Fibroblast of the aortic adventitia (primary cell): ENCODE measurements around the gene TOM1L2. TPM values are rescaled to one million over a fixed set of nuclear protein-coding genes. Genes with fewer than 3 reads are reported as not detected.
A peak's percentile ranks its signal among the peaks of the same experiment; 100 is the strongest.

Experiments
- DNase-seq: peaks from one replicate; pipeline ENCODE4 v3.0.0-alpha.2; 2010; ENCODE audit warnings: low read depth
- H3K4me3 ChIP-seq: 2 replicates; pipeline ENCODE4 v1.5.1; 2011; ENCODE audit warnings: low read depth, mild to moderate bottlenecking, control low read depth, low read length, moderate library complexity
- CTCF ChIP-seq: IDR thresholded peaks from 2 replicates; pipeline ENCODE4 v1.5.1; 2011; ENCODE audit warnings: mild to moderate bottlenecking, low read length, control low read depth, inconsistent platforms; ENCODE audit not compliant: insufficient read depth
- small RNA-seq: library from RNA; depleted of rRNA; stranded (forward); fragments of <200 nt; gene quantifications from one replicate; pipeline ENCODE3, GENCODE V24; 2012
- total RNA-seq: library from RNA; depleted of rRNA; stranded (reverse); fragments of >200 nt; gene quantifications from 2 replicates; pipeline ENCODE4 v1.2.3, GENCODE V29; 2012; ENCODE audit warnings: low replicate concordance

The TOM1L2 gene
- total RNA-seq, 1 donor = 40.3 TPM

- DNase-seq = no peak
- TF ChIP-seq CTCF = no peak
These were observed 177.8 kb downstream of the TOM1L2 start for GRCh38 chr17:17794382-17794781.

More at GRCh38 chr17:17794382-17794781, 177.8 kb downstream of the TOM1L2 start:
- H3K4me3 ChIP-seq = no peak overlapping the region

Small RNA genes lying within 50 kb of the gene (small RNA-seq; reads per million reads assigned to genes)
- gene MIR33B (17.2 reads per million, percentile 95 among the genes with 10 or more reads in this experiment), gene MIR6777 (0.51 reads per million)

Other genes with a start within 250 kb of the TOM1L2 start
- 48.7 and 82.1 TPM in 2 replicates for gene SREBF1, start 135.4 kb downstream of the TOM1L2 start, total RNA-seq
- 0.74 and 1.8 TPM in 2 replicates for gene DRC3, start 462 bp upstream of the TOM1L2 start, total RNA-seq
- gene ATPAF2, start 66.8 kb upstream of the TOM1L2 start, total RNA-seq = 17.8 and 43.4 TPM in 2 replicates
- gene GID4, start 67.0 kb upstream of the TOM1L2 start, total RNA-seq = 5.5 and 7.8 TPM in 2 replicates
- 7.4 and 25.3 TPM in 2 replicates for gene DRG2, start 115.5 kb upstream of the TOM1L2 start, total RNA-seq
- 0.45 and 1.6 TPM in 2 replicates for gene MYO15A, start 136.4 kb upstream of the TOM1L2 start, total RNA-seq
- gene ALKBH5, start 211.4 kb upstream of the TOM1L2 start, total RNA-seq = 73.3 and 108 TPM in 2 replicates